Epithelial cell of proximal tubule (primary cell): ENCODE measurements around the gene NHSL2. TPM values are rescaled to one million over a fixed set of nuclear protein-coding genes. Genes with fewer than 3 reads are reported as not detected.

ENCODE experiments used
- DNase-seq: peaks from one replicate; pipeline ENCODE4 v3.0.0-alpha.2; 2011; ENCODE audit warnings: low read depth
- H3K4me3 ChIP-seq: 2 replicates; pipeline ENCODE4 v1.5.1; 2011; ENCODE audit warnings: low read depth, mild to moderate bottlenecking, low read length
- CTCF ChIP-seq: conservative IDR thresholded peaks from 2 replicates; pipeline ENCODE4 v1.5.1; 2012; ENCODE audit warnings: low read depth, mild to moderate bottlenecking, low read length
- total RNA-seq: library from RNA; depleted of rRNA; stranded (reverse); fragments of >200 nt; gene quantifications from 2 replicates; pipeline ENCODE4 v1.2.3, GENCODE V29; 2015

The NHSL2 gene
- total RNA-seq, 1 donor from 2014 or later: 1.0 TPM

- no peak for DNase-seq
- H3K4me3 ChIP-seq: no peak overlapping the region
- TF ChIP-seq CTCF: no peak
Observed at GRCh38 chrX:72089254-72089653, 178.6 kb downstream of the NHSL2 start.

GRCh38 chrX:72094894-72095293, 184.2 kb downstream of the NHSL2 start:
- DNase-seq: no peak
- TF ChIP-seq CTCF: no peak
- no peak overlapping the region for H3K4me3 ChIP-seq

GRCh38 chrX:72095370-72095769, 184.7 kb downstream of the NHSL2 start:
- no peak overlapping the region for H3K4me3 ChIP-seq
- no peak for TF ChIP-seq CTCF
- DNase-seq: no peak

GRCh38 chrX:72097098-72097497, 186.5 kb downstream of the NHSL2 start:
- DNase-seq: no peak
- no peak overlapping the region for H3K4me3 ChIP-seq
- TF ChIP-seq CTCF: no peak

GRCh38 chrX:72100051-72100755, 189.6 kb downstream of the NHSL2 start:
- TF ChIP-seq CTCF: no peak
- no peak for DNase-seq
- H3K4me3 ChIP-seq: no peak overlapping the region

- no peak for TF ChIP-seq CTCF
- no peak overlapping the region for H3K4me3 ChIP-seq
- no peak for DNase-seq
Observed at GRCh38 chrX:72100824-72101351, 190.2 kb downstream of the NHSL2 start.

- H3K4me3 ChIP-seq: no peak overlapping the region
- no peak for TF ChIP-seq CTCF
- no peak for DNase-seq
Observed at GRCh38 chrX:72101597-72102037, 191.0 kb downstream of the NHSL2 start.
